ENCODE results near the gene TRIM39. TPM values are rescaled to one million over a fixed set of nuclear protein-coding genes. Genes with fewer than 3 reads are reported as not detected.

TRIM39 gene
- total RNA-seq, 1 donor from 2014 or later = 14.0 TPM

- Mint-ChIP-seq H3K27ac (ENCODE audit: unreplicated experiment) (no peak overlapping the region), H3K36me3 (ENCODE audit: unreplicated experiment) (peaks cover 42% of the 10 kb centered on the region), H3K9me3 (ENCODE audit: unreplicated experiment) (peaks cover 4% of the 10 kb centered on the region), H3K27me3 (ENCODE audit: unreplicated experiment) (no peaks in the 10 kb centered on the region), H3K4me1 (ENCODE audit: low read depth, unreplicated experiment) (no peaks in the 10 kb centered on the region), H3K4me3 (ENCODE audit: unreplicated experiment) (no peak overlapping the region)
- DNase-seq = no peak
- TF ChIP-seq CTCF (IDR thresholded peaks at IDR 0.05; ENCODE audit: partially characterized antibody, unreplicated experiment) = no peak
Observed at GRCh38 chr6:30295837-30296236, 30.9 kb upstream of the TRIM39 start.

- H3K4me3 Mint-ChIP-seq (ENCODE audit: unreplicated experiment) = no peak overlapping the region
- peaks cover 7% of the 10 kb centered on the region for H3K9me3 Mint-ChIP-seq (ENCODE audit: unreplicated experiment)
- H3K27me3 Mint-ChIP-seq (ENCODE audit: unreplicated experiment) = peaks cover 5% of the 10 kb centered on the region
- DNase-seq = no peak
- no peak for TF ChIP-seq CTCF (IDR thresholded peaks at IDR 0.05; ENCODE audit: partially characterized antibody, unreplicated experiment)
- no peaks in the 10 kb centered on the region for H3K4me1 Mint-ChIP-seq (ENCODE audit: low read depth, unreplicated experiment)
- H3K27ac Mint-ChIP-seq (ENCODE audit: unreplicated experiment) = no peak overlapping the region
- H3K36me3 Mint-ChIP-seq (ENCODE audit: unreplicated experiment) = peaks cover 38% of the 10 kb centered on the region
Observed at GRCh38 chr6:30304002-30304401, 22.7 kb upstream of the TRIM39 start.

- Mint-ChIP-seq H3K27me3 (ENCODE audit: unreplicated experiment) (peaks cover 9% of the 10 kb centered on the region), H3K36me3 (ENCODE audit: unreplicated experiment) (peaks cover 6% of the 10 kb centered on the region), H3K27ac (ENCODE audit: unreplicated experiment) (no peak overlapping the region)
Observed at GRCh38 chr6:30311101-30311500, 15.6 kb upstream of the TRIM39 start.

GRCh38 chr6:30311671-30312070 is 15.1 kb upstream of the TRIM39 start:
- Mint-ChIP-seq H3K9me3 (ENCODE audit: unreplicated experiment) (no peaks in the 10 kb centered on the region), H3K4me1 (ENCODE audit: low read depth, unreplicated experiment) (peaks cover 5% of the 10 kb centered on the region), H3K27me3 (ENCODE audit: unreplicated experiment) (peaks cover 9% of the 10 kb centered on the region), H3K27ac (ENCODE audit: unreplicated experiment) (no peak overlapping the region), H3K4me3 (ENCODE audit: unreplicated experiment) (no peak overlapping the region), H3K36me3 (ENCODE audit: unreplicated experiment) (peaks cover 6% of the 10 kb centered on the region)
- no peak for TF ChIP-seq CTCF (IDR thresholded peaks at IDR 0.05; ENCODE audit: partially characterized antibody, unreplicated experiment)
- no peak for DNase-seq

More at GRCh38 chr6:30311101-30311500, 15.6 kb upstream of the TRIM39 start:
- no peaks in the 10 kb centered on the region for H3K9me3 Mint-ChIP-seq (ENCODE audit: unreplicated experiment)
- no peak overlapping the region for H3K4me3 Mint-ChIP-seq (ENCODE audit: unreplicated experiment)
- TF ChIP-seq CTCF (IDR thresholded peaks at IDR 0.05; ENCODE audit: partially characterized antibody, unreplicated experiment) = no peak
- no peak for DNase-seq
- peaks cover 5% of the 10 kb centered on the region for H3K4me1 Mint-ChIP-seq (ENCODE audit: low read depth, unreplicated experiment)

- DNase-seq = no peak
- H3K4me3 Mint-ChIP-seq (ENCODE audit: unreplicated experiment) = no peak overlapping the region
- no peak overlapping the region for H3K27ac Mint-ChIP-seq (ENCODE audit: unreplicated experiment)
- no peaks in the 10 kb centered on the region for H3K9me3 Mint-ChIP-seq (ENCODE audit: unreplicated experiment)
- H3K4me1 Mint-ChIP-seq (ENCODE audit: low read depth, unreplicated experiment) = peaks cover 5% of the 10 kb centered on the region
- no peak for TF ChIP-seq CTCF (IDR thresholded peaks at IDR 0.05; ENCODE audit: partially characterized antibody, unreplicated experiment)
- peaks cover 6% of the 10 kb centered on the region for H3K36me3 Mint-ChIP-seq (ENCODE audit: unreplicated experiment)
- H3K27me3 Mint-ChIP-seq (ENCODE audit: unreplicated experiment) = peaks cover 9% of the 10 kb centered on the region
Observed at GRCh38 chr6:30312266-30312665, 14.5 kb upstream of the TRIM39 start.
